Right lobe of liver (tissue), 4 donors: Measurements from ENCODE around the gene PPIL1.

Experiments
- CTCF ChIP-seq, 4 donors: fragments of 200-600 bp in 3 of 4; fragments of 450-650 bp in 1 of 4; IDR thresholded peaks; one replicate each; pipeline versions ENCODE4 v1.5.1 to v1.8.0; 2016 to 2022; ENCODE audit warnings: antibody characterized with exemption in 4 of 4, mild to moderate bottlenecking in 2 of 4
- POLR2A ChIP-seq: fragments of 450-650 bp; IDR thresholded peaks from one replicate; pipeline ENCODE4 v1.6.1; 2017; ENCODE audit warnings: antibody characterized with exemption, mild to moderate bottlenecking
- donor health status: DM: no; HTN: no; CAD: no.
- donor health status: DM: no; HTN: no; CAD: no.
- donor health status: DM: no; HTN: yes; CAD: no.

- TF ChIP-seq CTCF (IDR thresholded peaks at IDR 0.05), result no peak
- TF ChIP-seq POLR2A, result no peak
Observed at GRCh38 chr6:36829919-36830544, 44.6 kb downstream of the PPIL1 start.
